Measurements from ENCODE around the gene SPON1.

GRCh38 chr11:14010665-14011064 is 48.1 kb downstream of the SPON1 start:
- TF ChIP-seq EZH2 (IDR thresholded peaks at IDR 0.05) (no peak), FOXP2 (optimal IDR thresholded peaks at IDR 0.05; ENCODE audit: control extremely low read depth, extremely low read length, insufficient read depth) (no peak), POLR2AphosphoS5 (IDR thresholded peaks at IDR 0.05; ENCODE audit: borderline replicate concordance, low read depth, low read length) (no peak)

Data from SK-N-MC (cell line).